ENCODE results near the gene C20orf173.

C20orf173 gene

GRCh38 chr20:35529552-35529951 is at the start of gene C20orf173:
Gene C20orf173, minus strand, starts transcription at chr20:35529652. Its CDS starts 279 bp downstream, at chr20:35529373.
- no peaks in the 10 kb centered on the region for H3K4me1 ChIP-seq (ENCODE audit: insufficient read depth, low read length)
- no peaks in the 10 kb centered on the region for H3K36me3 ChIP-seq (ENCODE audit: insufficient read depth, low read length)
- no peak within 1 kb of the TSS for H2AFZ ChIP-seq (ENCODE audit: low read depth, low read length)
- H3K27me3 ChIP-seq (ENCODE audit: insufficient read depth, low read length) = no peaks in the 10 kb centered on the region
- peaks cover 4% of the 10 kb centered on the region for H3K9me3 ChIP-seq (ENCODE audit: low read length)
- H3K4me3 ChIP-seq (ENCODE audit: low read length) = no peak within 1 kb of the TSS

- no peak overlapping the region for H2AFZ ChIP-seq (ENCODE audit: low read depth, low read length)
- no peaks in the 10 kb centered on the region for H3K4me1 ChIP-seq (ENCODE audit: insufficient read depth, low read length)
- H3K9me3 ChIP-seq (ENCODE audit: low read length) = peaks cover 4% of the 10 kb centered on the region
- no peak overlapping the region for H3K4me3 ChIP-seq (ENCODE audit: low read length)
- no peaks in the 10 kb centered on the region for H3K36me3 ChIP-seq (ENCODE audit: insufficient read depth, low read length)
- H3K27me3 ChIP-seq (ENCODE audit: insufficient read depth, low read length) = peaks cover 6% of the 10 kb centered on the region
These were observed 49.7 kb upstream of the C20orf173 start for GRCh38 chr20:35579196-35579595.

GRCh38 chr20:35578469-35578868 is 49.0 kb upstream of the C20orf173 start:
- Histone ChIP-seq H3K36me3 (ENCODE audit: insufficient read depth, low read length) (no peaks in the 10 kb centered on the region), H3K9me3 (ENCODE audit: low read length) (peaks cover 4% of the 10 kb centered on the region), H2AFZ (ENCODE audit: low read depth, low read length) (no peak overlapping the region), H3K27me3 (ENCODE audit: insufficient read depth, low read length) (peaks cover 1% of the 10 kb centered on the region), H3K4me3 (ENCODE audit: low read length) (no peak overlapping the region), H3K4me1 (ENCODE audit: insufficient read depth, low read length) (no peaks in the 10 kb centered on the region)

- H3K9me3 ChIP-seq (ENCODE audit: low read length) = no peaks in the 10 kb centered on the region
- H3K4me3 ChIP-seq (ENCODE audit: low read length) = no peak overlapping the region
- no peaks in the 10 kb centered on the region for H3K4me1 ChIP-seq (ENCODE audit: insufficient read depth, low read length)
- no peak overlapping the region for H2AFZ ChIP-seq (ENCODE audit: low read depth, low read length)
- H3K27me3 ChIP-seq (ENCODE audit: insufficient read depth, low read length) = no peaks in the 10 kb centered on the region
- H3K36me3 ChIP-seq (ENCODE audit: insufficient read depth, low read length) = no peaks in the 10 kb centered on the region
These were observed 47.4 kb upstream of the C20orf173 start for GRCh38 chr20:35576816-35577215.

GRCh38 chr20:35575958-35576357 is 46.5 kb upstream of the C20orf173 start:
- no peaks in the 10 kb centered on the region for H3K27me3 ChIP-seq (ENCODE audit: insufficient read depth, low read length)
- no peak overlapping the region for H3K4me3 ChIP-seq (ENCODE audit: low read length)
- no peak overlapping the region for H2AFZ ChIP-seq (ENCODE audit: low read depth, low read length)
- no peaks in the 10 kb centered on the region for H3K36me3 ChIP-seq (ENCODE audit: insufficient read depth, low read length)
- no peaks in the 10 kb centered on the region for H3K4me1 ChIP-seq (ENCODE audit: insufficient read depth, low read length)
- H3K9me3 ChIP-seq (ENCODE audit: low read length) = no peaks in the 10 kb centered on the region

GRCh38 chr20:35572838-35573237 is 43.4 kb upstream of the C20orf173 start:
- no peaks in the 10 kb centered on the region for H3K4me1 ChIP-seq (ENCODE audit: insufficient read depth, low read length)
- no peaks in the 10 kb centered on the region for H3K27me3 ChIP-seq (ENCODE audit: insufficient read depth, low read length)
- H3K4me3 ChIP-seq (ENCODE audit: low read length) = no peak overlapping the region
- no peak overlapping the region for H2AFZ ChIP-seq (ENCODE audit: low read depth, low read length)
- no peaks in the 10 kb centered on the region for H3K9me3 ChIP-seq (ENCODE audit: low read length)
- no peaks in the 10 kb centered on the region for H3K36me3 ChIP-seq (ENCODE audit: insufficient read depth, low read length)

- Histone ChIP-seq H3K4me1 (ENCODE audit: insufficient read depth, low read length) (no peaks in the 10 kb centered on the region), H2AFZ (ENCODE audit: low read depth, low read length) (no peak overlapping the region), H3K9me3 (ENCODE audit: low read length) (no peaks in the 10 kb centered on the region), H3K4me3 (ENCODE audit: low read length) (no peak overlapping the region), H3K36me3 (ENCODE audit: insufficient read depth, low read length) (no peaks in the 10 kb centered on the region), H3K27me3 (ENCODE audit: insufficient read depth, low read length) (no peaks in the 10 kb centered on the region)
These were observed 42.1 kb upstream of the C20orf173 start for GRCh38 chr20:35571555-35571954.

- H3K36me3 ChIP-seq (ENCODE audit: insufficient read depth, low read length) = no peaks in the 10 kb centered on the region
- H2AFZ ChIP-seq (ENCODE audit: low read depth, low read length) = no peak overlapping the region
- H3K27me3 ChIP-seq (ENCODE audit: insufficient read depth, low read length) = no peaks in the 10 kb centered on the region
- H3K4me3 ChIP-seq (ENCODE audit: low read length) = no peak overlapping the region
- no peaks in the 10 kb centered on the region for H3K9me3 ChIP-seq (ENCODE audit: low read length)
- no peaks in the 10 kb centered on the region for H3K4me1 ChIP-seq (ENCODE audit: insufficient read depth, low read length)
These were observed 39.2 kb upstream of the C20orf173 start for GRCh38 chr20:35568645-35569044.

- Histone ChIP-seq H3K9me3 (ENCODE audit: low read length) (no peaks in the 10 kb centered on the region), H3K4me3 (ENCODE audit: low read length) (no peak overlapping the region), H3K36me3 (ENCODE audit: insufficient read depth, low read length) (no peaks in the 10 kb centered on the region), H3K4me1 (ENCODE audit: insufficient read depth, low read length) (no peaks in the 10 kb centered on the region), H3K27me3 (ENCODE audit: insufficient read depth, low read length) (no peaks in the 10 kb centered on the region), H2AFZ (ENCODE audit: low read depth, low read length) (no peak overlapping the region)
These were observed 35.5 kb upstream of the C20orf173 start for GRCh38 chr20:35564905-35565304.

GRCh38 chr20:35563834-35564233 is 34.4 kb upstream of the C20orf173 start:
- Histone ChIP-seq H3K36me3 (ENCODE audit: insufficient read depth, low read length) (no peaks in the 10 kb centered on the region), H3K9me3 (ENCODE audit: low read length) (no peaks in the 10 kb centered on the region), H2AFZ (ENCODE audit: low read depth, low read length) (no peak overlapping the region), H3K4me3 (ENCODE audit: low read length) (no peak overlapping the region), H3K27me3 (ENCODE audit: insufficient read depth, low read length) (no peaks in the 10 kb centered on the region), H3K4me1 (ENCODE audit: insufficient read depth, low read length) (no peaks in the 10 kb centered on the region)

GRCh38 chr20:35562541-35563110 is 33.2 kb upstream of the C20orf173 start:
- H3K27me3 ChIP-seq (ENCODE audit: insufficient read depth, low read length) = no peaks in the 10 kb centered on the region
- no peaks in the 10 kb centered on the region for H3K4me1 ChIP-seq (ENCODE audit: insufficient read depth, low read length)
- no peaks in the 10 kb centered on the region for H3K9me3 ChIP-seq (ENCODE audit: low read length)
- H3K36me3 ChIP-seq (ENCODE audit: insufficient read depth, low read length) = peaks cover 11% of the 10 kb centered on the region
- H3K4me3 ChIP-seq (ENCODE audit: low read length) = no peak overlapping the region
- H2AFZ ChIP-seq (ENCODE audit: low read depth, low read length) = no peak overlapping the region

GRCh38 chr20:35561671-35562070 is 32.2 kb upstream of the C20orf173 start:
- Histone ChIP-seq H2AFZ (ENCODE audit: low read depth, low read length) (no peak overlapping the region), H3K36me3 (ENCODE audit: insufficient read depth, low read length) (peaks cover 20% of the 10 kb centered on the region), H3K9me3 (ENCODE audit: low read length) (no peaks in the 10 kb centered on the region), H3K4me1 (ENCODE audit: insufficient read depth, low read length) (no peaks in the 10 kb centered on the region), H3K27me3 (ENCODE audit: insufficient read depth, low read length) (no peaks in the 10 kb centered on the region), H3K4me3 (ENCODE audit: low read length) (no peak overlapping the region)

- Histone ChIP-seq H2AFZ (ENCODE audit: low read depth, low read length) (no peak overlapping the region), H3K4me3 (ENCODE audit: low read length) (no peak overlapping the region), H3K4me1 (ENCODE audit: insufficient read depth, low read length) (no peaks in the 10 kb centered on the region), H3K36me3 (ENCODE audit: insufficient read depth, low read length) (peaks cover 24% of the 10 kb centered on the region), H3K27me3 (ENCODE audit: insufficient read depth, low read length) (no peaks in the 10 kb centered on the region), H3K9me3 (ENCODE audit: low read length) (no peaks in the 10 kb centered on the region)
These were observed 31.8 kb upstream of the C20orf173 start for GRCh38 chr20:35561268-35561667.

GRCh38 chr20:35560541-35560940 is 31.1 kb upstream of the C20orf173 start:
- Histone ChIP-seq H3K27me3 (ENCODE audit: insufficient read depth, low read length) (no peaks in the 10 kb centered on the region), H3K9me3 (ENCODE audit: low read length) (no peaks in the 10 kb centered on the region), H3K4me3 (ENCODE audit: low read length) (no peak overlapping the region), H2AFZ (ENCODE audit: low read depth, low read length) (no peak overlapping the region), H3K4me1 (ENCODE audit: insufficient read depth, low read length) (no peaks in the 10 kb centered on the region), H3K36me3 (ENCODE audit: insufficient read depth, low read length) (peaks cover 32% of the 10 kb centered on the region)

Data from neuron (in vitro differentiated cells).